Caco-2 (cell line): ENCODE data around the gene RNF11. TPM values are rescaled to one million over a fixed set of nuclear protein-coding genes. Genes with fewer than 3 reads are reported as not detected.

ENCODE experiments used
- BruUV-seq: library from RNA; stranded (reverse); fragments of 400-500 nt; replicated peaks from 2 replicates; lab custom pipeline; 2021; lab: Mats Ljungman, UMichigan
- CTCF ChIA-PET: fragments of 300-600 bp; sonication (Branson Sonifier 250); formaldehyde crosslinking; loops from one replicate; lab custom pipeline; 2022; ENCODE audit warnings: antibody characterized with exemption; lab: Charles Lee
- POLR2A ChIA-PET: fragments of 300-600 bp; sonication (Branson Sonifier 250); formaldehyde crosslinking; loops from one replicate; lab custom pipeline; 2022; ENCODE audit warnings: antibody characterized with exemption; lab: Charles Lee
- DNase-seq, 2 experiments: peaks; one replicate each; pipeline versions ENCODE4 v3.0.0 to v3.0.0-alpha.2; 2020 to 2022
- H3K27me3 ChIP-seq: replicated peaks from 2 replicates; pipeline ENCODE4 v1.6.0; 2011; ENCODE audit warnings: low read length; ENCODE audit not compliant: control insufficient read depth, insufficient read depth
- H3K36me3 ChIP-seq: 2 replicates; pipeline ENCODE4 v1.5.1; 2011; ENCODE audit warnings: low read length; ENCODE audit not compliant: control insufficient read depth, insufficient read depth
- H3K4me1 ChIP-seq: fragments of 250-450 bp; sonication (Bioruptor Pico); 2 replicates; pipeline ENCODE4 v1.5.1; 2020; ENCODE audit warnings: mild to moderate bottlenecking
- H3K4me3 ChIP-seq: 2 replicates; pipeline ENCODE4 v1.5.1; 2011; ENCODE audit warnings: low read depth, mild to moderate bottlenecking, control low read depth, low read length
- H3K9me3 ChIP-seq: fragments of 250-450 bp; sonication (Bioruptor Pico); 2 replicates; pipeline ENCODE4 v1.5.1; 2020; ENCODE audit warnings: mild to moderate bottlenecking, moderate library complexity
- H3K27ac Mint-ChIP-seq: one replicate; pipeline ENCODE4 v1.8.0; 2022; ENCODE audit warnings: mixed read lengths; ENCODE audit not compliant: unreplicated experiment
- H3K27me3 Mint-ChIP-seq: one replicate; pipeline ENCODE4 v1.8.0; 2022; ENCODE audit warnings: mixed read lengths; ENCODE audit not compliant: insufficient read depth, unreplicated experiment
- H3K36me3 Mint-ChIP-seq: one replicate; pipeline ENCODE4 v1.8.0; 2022; ENCODE audit warnings: mild to moderate bottlenecking, mixed read lengths; ENCODE audit not compliant: insufficient read depth, unreplicated experiment
- H3K4me1 Mint-ChIP-seq: one replicate; pipeline ENCODE4 v1.8.0; 2022; ENCODE audit warnings: low read depth, mixed read lengths; ENCODE audit not compliant: unreplicated experiment
- H3K4me3 Mint-ChIP-seq: one replicate; pipeline ENCODE4 v1.8.0; 2022; ENCODE audit warnings: mild to moderate bottlenecking, moderate library complexity, mixed read lengths; ENCODE audit not compliant: unreplicated experiment
- H3K9me3 Mint-ChIP-seq: one replicate; pipeline ENCODE4 v1.8.0; 2022; ENCODE audit warnings: mixed read lengths; ENCODE audit not compliant: unreplicated experiment
- CTCF ChIP-seq, 2 experiments: fragments of 200-600 bp in 1 of 2; IDR thresholded peaks; 1 replicate in 1 of 2; 2 replicates in 1 of 2; pipeline versions ENCODE4 v1.5.1 to v1.8.0; 2011 to 2022; ENCODE audit warnings: antibody characterized with exemption in 1 of 2, control low read depth in 1 of 2, inconsistent platforms in 1 of 2, low read depth in 1 of 2, low read length in 1 of 2, mild to moderate bottlenecking in 1 of 2, moderate library complexity in 1 of 2; ENCODE audit not compliant: insufficient read depth in 1 of 2, severe bottlenecking in 1 of 2, unreplicated experiment in 1 of 2
- intact Hi-C: fragments of 100-400 bp; cut with micrococcal nuclease; formaldehyde crosslinking; loops from one replicate; pipeline ENCODE4 v1.10.0; 2022; ENCODE audit not compliant: unreplicated experiment
- total RNA-seq: library from RNA; stranded (reverse); gene quantifications from 2 replicates; pipeline ENCODE4 v1.2.3, GENCODE V29; 2022

Gene RNF11
- total RNA-seq, 1 experiment from 2014 or later: 44.1 TPM

DNA sequence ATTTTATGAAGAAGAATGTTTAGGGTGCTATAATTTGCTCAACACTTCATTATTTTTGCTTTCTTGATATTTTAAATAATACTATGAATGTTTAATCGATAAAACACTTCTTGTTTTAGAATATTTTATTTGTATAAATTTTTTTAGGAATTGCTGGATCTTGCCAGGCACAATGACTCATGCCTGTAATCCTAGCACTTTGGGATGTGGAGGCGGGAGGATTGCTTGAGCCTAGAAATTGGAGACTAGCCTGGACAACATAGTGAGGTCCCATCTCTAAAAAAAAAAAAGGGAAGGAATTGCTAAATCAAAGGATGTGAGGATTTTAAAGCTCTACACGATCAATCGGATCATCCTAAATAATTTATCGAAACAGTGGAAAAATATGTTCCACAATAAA lies 17.6 kb downstream of the RNF11 start:
- Histone ChIP-seq H3K36me3 (no peaks in the 10 kb centered on the region), H3K9me3 (no peaks in the 10 kb centered on the region), H3K4me3 (no peak overlapping the region), H3K27me3 (no peaks in the 10 kb centered on the region), H3K4me1 (peaks cover 11% of the 10 kb centered on the region; the same call in 1 of the 2 replicates)
- intact Hi-C loops: no loop called here
- ChIA-PET CTCF (no interaction called here), POLR2A (no interaction called here)
- H3K27me3 Mint-ChIP-seq: no peaks in the 10 kb centered on the region
- H3K4me3 Mint-ChIP-seq: no peak overlapping the region
- H3K36me3 Mint-ChIP-seq: no peaks in the 10 kb centered on the region
- no peak overlapping the region for H3K27ac Mint-ChIP-seq
- no peaks in the 10 kb centered on the region for H3K9me3 Mint-ChIP-seq
- H3K4me1 Mint-ChIP-seq: no peaks in the 10 kb centered on the region
- no TSS peak for BruUV-seq
- DNase-seq: no peak
- TF ChIP-seq CTCF (IDR thresholded peaks at IDR 0.05; ENCODE audit: insufficient read depth in 1 of 2, low read depth in 1 of 2, low read length in 1 of 2, severe bottlenecking in 1 of 2, unreplicated experiment in 1 of 2): no peak

DNA sequence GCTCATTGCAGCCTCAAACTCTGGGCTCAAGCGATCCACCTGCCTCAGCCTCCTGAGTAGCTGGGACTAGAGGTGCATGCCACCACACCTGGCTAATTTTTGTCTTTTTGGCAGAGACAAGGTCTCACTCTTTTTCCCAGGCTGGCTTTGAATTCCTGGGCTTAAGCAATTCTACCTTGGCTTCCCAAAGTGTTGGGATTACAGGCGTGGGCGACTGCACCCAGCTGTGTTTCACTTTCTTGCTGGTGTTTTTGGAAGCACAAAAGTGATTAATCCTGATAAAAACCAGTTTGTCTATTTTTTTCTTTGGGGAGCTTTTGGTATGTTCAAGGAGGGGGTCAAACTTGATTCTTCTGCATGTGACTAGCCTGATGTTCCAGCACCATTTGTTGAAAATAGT lies 19.3 kb downstream of the RNF11 start:
- intact Hi-C loops: no loop called here
- no peaks in the 10 kb centered on the region for H3K27me3 Mint-ChIP-seq
- Histone ChIP-seq H3K27me3 (no peaks in the 10 kb centered on the region), H3K4me1 (no peaks in the 10 kb centered on the region), H3K9me3 (no peaks in the 10 kb centered on the region), H3K4me3 (no peak overlapping the region), H3K36me3 (no peaks in the 10 kb centered on the region)
- ChIA-PET POLR2A (no interaction called here), CTCF (interaction anchor here (0.6 kb wide), 1 partner anchor 38 kb away, joined by 3 read pairs; no protein-coding TSS in a partner anchor)
- no peak for DNase-seq
- no peak overlapping the region for H3K27ac Mint-ChIP-seq
- H3K4me1 Mint-ChIP-seq: no peaks in the 10 kb centered on the region
- no peaks in the 10 kb centered on the region for H3K9me3 Mint-ChIP-seq
- no peaks in the 10 kb centered on the region for H3K36me3 Mint-ChIP-seq
- no peak overlapping the region for H3K4me3 Mint-ChIP-seq
- no peak for TF ChIP-seq CTCF (IDR thresholded peaks at IDR 0.05; ENCODE audit: insufficient read depth in 1 of 2, low read depth in 1 of 2, low read length in 1 of 2, severe bottlenecking in 1 of 2, unreplicated experiment in 1 of 2)
- no TSS peak for BruUV-seq

DNA sequence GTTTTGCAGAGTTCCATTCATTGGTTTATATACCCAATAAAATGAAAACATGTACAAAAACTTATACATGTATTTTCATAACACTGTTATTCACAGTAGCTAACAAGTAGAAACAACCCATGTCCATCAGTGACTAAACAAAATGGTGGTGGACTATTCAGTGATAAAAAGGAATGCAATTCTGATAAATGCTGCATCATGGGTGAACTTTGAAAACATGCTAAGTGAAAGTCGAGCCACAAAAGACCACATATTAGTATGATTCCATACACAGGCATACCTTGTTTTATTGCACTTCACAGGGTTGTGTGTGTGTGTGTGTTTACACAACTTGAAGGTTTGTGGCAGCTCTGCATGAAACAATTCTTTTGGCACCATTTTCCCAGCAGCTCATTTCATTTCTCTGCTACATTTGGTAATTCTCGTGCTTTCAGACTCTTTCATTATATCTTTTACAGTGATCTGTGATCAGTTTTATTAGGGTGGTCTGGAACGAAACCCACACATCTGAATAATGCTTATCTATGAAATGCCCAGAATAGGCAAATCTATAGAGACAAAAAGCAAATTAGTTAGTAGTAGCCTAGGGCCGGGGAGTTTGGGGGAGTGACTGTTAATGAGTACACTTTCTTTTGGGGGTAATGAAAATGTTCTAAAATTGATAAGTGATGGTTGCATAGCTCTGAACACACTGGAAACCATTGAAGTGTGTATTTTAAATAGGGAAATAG lies 27.2 kb downstream of the RNF11 start:
- no peak overlapping the region for H3K4me3 Mint-ChIP-seq
- H3K36me3 ChIP-seq: no peaks in the 10 kb centered on the region
- no peaks in the 10 kb centered on the region for H3K9me3 Mint-ChIP-seq
- H3K36me3 Mint-ChIP-seq: no peaks in the 10 kb centered on the region
- TF ChIP-seq CTCF (IDR thresholded peaks at IDR 0.05; ENCODE audit: insufficient read depth in 1 of 2, low read depth in 1 of 2, low read length in 1 of 2, severe bottlenecking in 1 of 2, unreplicated experiment in 1 of 2): no peak
- BruUV-seq: no TSS peak
- H3K9me3 ChIP-seq: no peaks in the 10 kb centered on the region
- intact Hi-C loops: no loop called here
- H3K4me1 ChIP-seq: no peaks in the 10 kb centered on the region
- no peak overlapping the region for H3K4me3 ChIP-seq
- no peaks in the 10 kb centered on the region for H3K27me3 ChIP-seq
- ChIA-PET POLR2A (no interaction called here), CTCF (no interaction called here)
- no peaks in the 10 kb centered on the region for H3K27me3 Mint-ChIP-seq
- no peaks in the 10 kb centered on the region for H3K4me1 Mint-ChIP-seq
- no peak overlapping the region for H3K27ac Mint-ChIP-seq
- DNase-seq: no peak
